Adrenal gland (tissue), 5 donors: ENCODE results near the gene NR6A1.

Experiments
- CTCF ChIP-seq, 6 experiments: fragments of 450-650 bp in 4 of 6; fragments of 200-600 bp in 2 of 6; sonication (generic) in 1 of 6; IDR thresholded peaks; 1 replicate in 5 of 6; 2 replicates in 1 of 6; pipeline versions ENCODE4 v1.5.1 to v1.8.0; 2016 to 2021; ENCODE audit warnings: antibody characterized with exemption in 6 of 6, mild to moderate bottlenecking in 2 of 6, moderate library complexity in 1 of 6
- POLR2A ChIP-seq, 2 donors: fragments of 450-650 bp; IDR thresholded peaks; one replicate each; pipeline ENCODE4 v1.6.1; 2017; ENCODE audit warnings: antibody characterized with exemption in 2 of 2, mild to moderate bottlenecking in 2 of 2, moderate library complexity in 1 of 2
- donor health status: DM: no; HTN: no; CAD: no.

GRCh38 chr9:124613849-124614248 lies 157.3 kb downstream of the NR6A1 start:
- TF ChIP-seq CTCF (IDR thresholded peaks at IDR 0.05) (no peak), POLR2A (IDR thresholded peaks at IDR 0.05) (no peak)
